ENCODE measurements around the gene SH3GLB2.

The SH3GLB2 gene

DNA sequence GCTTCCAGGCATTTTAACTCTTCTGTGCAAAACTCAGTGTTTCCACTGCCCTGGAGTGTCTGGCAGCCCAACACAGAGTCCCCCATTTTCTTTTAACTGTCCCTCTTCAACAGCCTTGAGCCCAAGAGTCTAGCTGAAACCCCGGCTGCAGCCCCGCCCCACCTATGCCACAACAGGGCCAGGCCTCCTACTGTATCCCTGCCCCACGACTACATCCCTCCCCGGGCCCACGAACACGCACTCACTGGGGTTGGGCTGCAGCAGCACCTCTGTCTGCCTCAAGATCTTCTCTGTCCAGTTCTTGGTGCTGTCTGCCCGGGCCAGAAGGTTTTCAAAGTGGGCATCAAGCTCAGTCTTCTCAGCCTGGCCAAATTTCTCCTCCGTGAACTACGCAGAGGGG is 6.1 kb downstream of the SH3GLB2 start:
- DNase-seq (ENCODE audit: low read depth, low spot score): no peak
- TF ChIP-seq, protein P1, sequence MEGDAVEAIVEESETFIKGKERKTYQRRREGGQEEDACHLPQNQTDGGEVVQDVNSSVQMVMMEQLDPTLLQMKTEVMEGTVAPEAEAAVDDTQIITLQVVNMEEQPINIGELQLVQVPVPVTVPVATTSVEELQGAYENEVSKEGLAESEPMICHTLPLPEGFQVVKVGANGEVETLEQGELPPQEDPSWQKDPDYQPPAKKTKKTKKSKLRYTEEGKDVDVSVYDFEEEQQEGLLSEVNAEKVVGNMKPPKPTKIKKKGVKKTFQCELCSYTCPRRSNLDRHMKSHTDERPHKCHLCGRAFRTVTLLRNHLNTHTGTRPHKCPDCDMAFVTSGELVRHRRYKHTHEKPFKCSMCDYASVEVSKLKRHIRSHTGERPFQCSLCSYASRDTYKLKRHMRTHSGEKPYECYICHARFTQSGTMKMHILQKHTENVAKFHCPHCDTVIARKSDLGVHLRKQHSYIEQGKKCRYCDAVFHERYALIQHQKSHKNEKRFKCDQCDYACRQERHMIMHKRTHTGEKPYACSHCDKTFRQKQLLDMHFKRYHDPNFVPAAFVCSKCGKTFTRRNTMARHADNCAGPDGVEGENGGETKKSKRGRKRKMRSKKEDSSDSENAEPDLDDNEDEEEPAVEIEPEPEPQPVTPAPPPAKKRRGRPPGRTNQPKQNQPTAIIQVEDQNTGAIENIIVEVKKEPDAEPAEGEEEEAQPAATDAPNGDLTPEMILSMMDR (IDR thresholded peaks at IDR 0.05; ENCODE audit: low read depth, low read length): no peak
- H3K4me3 ChIP-seq (ENCODE audit: low read depth, low read length): no peak overlapping the region
- in situ Hi-C loops (cut with HindIII; ENCODE audit: low sequenced_read_pairs): no loop called here

DNA sequence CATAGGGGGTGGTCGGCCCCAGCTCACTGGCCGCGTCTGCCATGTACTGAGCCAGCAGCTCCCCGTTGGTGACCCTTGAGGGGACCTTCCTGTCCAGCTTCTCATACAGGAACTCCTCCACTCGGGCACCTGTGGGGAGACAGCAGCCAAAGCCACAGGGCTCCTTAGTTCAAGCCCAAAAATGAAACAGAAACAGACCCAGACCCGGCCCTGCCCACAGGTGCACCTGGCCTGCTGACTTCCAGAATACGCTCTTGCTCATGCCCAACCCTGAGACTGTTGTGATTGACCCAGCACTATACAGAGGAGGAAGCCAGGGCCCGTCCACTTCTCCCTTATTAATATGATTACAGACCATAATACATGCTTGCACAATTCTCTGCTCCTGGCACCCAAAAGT is 7.0 kb downstream of the SH3GLB2 start:
- DNase-seq (ENCODE audit: low read depth, low spot score): no peak
- H3K4me3 ChIP-seq (ENCODE audit: low read depth, low read length): no peak overlapping the region
- TF ChIP-seq, protein P1 (IDR thresholded peaks at IDR 0.05; ENCODE audit: low read depth, low read length): no peak
- in situ Hi-C loops (cut with HindIII; ENCODE audit: low sequenced_read_pairs): no loop called here

DNA sequence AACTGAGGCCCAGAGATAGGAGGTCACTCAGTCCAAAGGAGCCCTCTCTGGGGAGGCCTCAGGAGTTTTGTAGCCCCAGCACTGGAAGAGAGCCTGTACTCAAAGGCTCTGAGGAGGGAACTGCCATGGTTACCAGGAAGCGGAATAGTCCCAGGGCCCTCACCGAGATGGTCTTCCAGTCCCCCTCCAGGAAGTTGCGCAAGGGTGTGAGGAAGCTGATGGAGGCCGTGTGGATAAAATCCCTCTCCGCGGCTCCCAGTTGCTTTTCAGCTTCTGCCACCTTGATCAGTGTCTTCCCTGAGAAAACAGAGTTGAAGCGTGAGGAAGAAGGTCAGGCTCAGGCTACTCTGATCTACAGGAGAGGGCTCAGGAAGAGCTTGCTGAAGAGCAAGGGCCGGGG is 13.5 kb downstream of the SH3GLB2 start:
- TF ChIP-seq, protein P1 (IDR thresholded peaks at IDR 0.05; ENCODE audit: low read depth, low read length): no peak
- DNase-seq (ENCODE audit: low read depth, low spot score): no peak
- no peak overlapping the region for H3K4me3 ChIP-seq (ENCODE audit: low read depth, low read length)
- in situ Hi-C loops (cut with HindIII; ENCODE audit: low sequenced_read_pairs): no loop called here

DNA sequence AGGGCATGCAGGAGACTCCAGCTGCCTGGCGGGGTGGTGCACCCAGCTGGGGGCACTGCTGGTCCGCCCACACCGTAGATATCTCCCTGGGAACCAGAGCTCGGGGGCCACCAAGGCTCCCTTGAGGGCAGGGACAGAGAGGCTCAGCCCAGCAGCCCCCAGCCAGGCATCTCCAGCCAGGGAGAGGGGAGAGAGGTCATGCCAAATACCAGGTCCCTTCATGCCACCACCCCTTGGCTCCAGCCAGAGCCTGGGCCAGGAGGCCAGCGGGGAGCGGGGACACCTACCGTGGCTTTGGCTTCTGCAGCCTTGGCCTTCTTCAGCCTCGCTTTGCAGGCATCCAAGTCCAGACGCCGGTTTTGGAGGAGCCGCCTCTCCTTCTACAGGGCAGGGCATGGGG is 14.0 kb downstream of the SH3GLB2 start:
- TF ChIP-seq, protein P1 (IDR thresholded peaks at IDR 0.05; ENCODE audit: low read depth, low read length): no peak

DNA sequence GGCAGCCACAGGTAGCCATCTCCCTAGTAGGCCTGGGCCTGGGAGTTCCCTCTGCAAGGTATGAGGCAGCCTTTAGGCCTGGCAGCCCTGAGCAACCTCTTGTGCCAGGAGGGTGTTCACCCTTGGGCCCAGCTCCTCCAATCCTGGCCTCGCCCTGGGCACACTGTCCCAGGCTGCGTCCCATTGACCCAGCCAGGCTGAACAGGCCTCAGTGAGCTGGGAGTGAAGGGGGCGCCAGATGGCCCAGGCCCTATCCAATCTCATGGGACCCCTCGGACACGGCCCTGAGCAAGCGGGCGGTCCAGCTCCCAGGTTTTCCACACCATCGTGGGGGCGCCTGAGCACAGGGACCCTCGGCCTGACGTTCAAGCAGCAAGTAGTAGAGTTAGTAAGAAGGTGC is 14.5 kb downstream of the SH3GLB2 start:
- no peak overlapping the region for H3K4me3 ChIP-seq (ENCODE audit: low read depth, low read length)
- in situ Hi-C loops (cut with HindIII; ENCODE audit: low sequenced_read_pairs): no loop called here
- no peak for DNase-seq (ENCODE audit: low read depth, low spot score)
- TF ChIP-seq, protein P1 (IDR thresholded peaks at IDR 0.05; ENCODE audit: low read depth, low read length): no peak

More for the DNA sequence above, 14.0 kb downstream of the SH3GLB2 start:
- no peak overlapping the region for H3K4me3 ChIP-seq (ENCODE audit: low read depth, low read length)
- in situ Hi-C loops (cut with HindIII; ENCODE audit: low sequenced_read_pairs): no loop called here
- no peak for DNase-seq (ENCODE audit: low read depth, low spot score)

DNA sequence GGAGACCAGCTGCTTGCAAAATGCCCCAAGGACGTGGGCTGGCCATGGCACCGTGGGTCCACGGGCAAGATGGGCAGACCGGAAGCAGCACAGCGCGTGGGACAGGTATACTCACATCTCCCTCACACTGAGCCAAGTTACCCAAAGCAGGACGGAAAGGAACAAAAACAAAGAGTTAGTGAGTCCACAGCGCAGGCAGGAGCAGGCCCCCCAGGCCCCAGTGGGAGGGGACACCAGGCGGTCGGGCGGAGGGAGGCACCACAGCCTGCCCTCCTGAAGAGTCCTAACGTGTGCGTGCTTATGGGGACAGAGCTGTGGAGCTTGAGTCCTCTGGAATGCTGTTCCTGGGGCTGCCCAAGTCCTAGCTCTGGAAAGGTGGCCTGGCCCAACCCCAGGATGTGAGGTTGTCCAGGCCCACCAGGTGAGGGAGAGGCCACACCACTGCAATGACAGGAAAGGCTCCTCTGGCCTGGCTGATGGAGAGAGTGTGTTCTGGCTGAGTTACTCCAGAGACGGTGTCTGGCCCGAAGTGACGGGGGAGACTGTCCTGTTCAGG is 15.2 kb downstream of the SH3GLB2 start:
- no peak overlapping the region for H3K4me3 ChIP-seq (ENCODE audit: low read depth, low read length)
- DNase-seq (ENCODE audit: low read depth, low spot score): no peak
- TF ChIP-seq, protein P1 (IDR thresholded peaks at IDR 0.05; ENCODE audit: low read depth, low read length): no peak
- in situ Hi-C loops (cut with HindIII; ENCODE audit: low sequenced_read_pairs): no loop called here

DNA sequence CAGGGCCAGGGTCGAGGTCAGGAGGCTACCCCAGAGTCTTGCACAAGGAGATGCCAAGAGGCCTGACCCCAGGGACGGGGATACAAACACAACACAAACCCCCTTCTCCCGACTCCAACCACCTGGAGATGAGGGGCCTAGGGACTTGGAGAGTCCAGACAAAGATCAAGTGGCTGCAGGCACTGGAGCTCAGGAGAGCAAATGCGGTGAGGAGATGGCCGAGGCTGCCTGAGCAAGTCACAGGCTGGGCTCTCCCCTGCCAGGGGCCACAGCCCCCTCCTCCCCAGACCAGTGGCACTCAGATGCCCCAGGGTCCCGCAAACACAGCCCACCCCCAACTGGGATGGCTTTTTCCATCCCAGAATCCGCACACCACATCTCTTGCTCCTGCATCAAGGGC is 15.8 kb downstream of the SH3GLB2 start:
- in situ Hi-C loops (cut with HindIII; ENCODE audit: low sequenced_read_pairs): no loop called here
- H3K4me3 ChIP-seq (ENCODE audit: low read depth, low read length): no peak overlapping the region
- no peak for DNase-seq (ENCODE audit: low read depth, low spot score)
- TF ChIP-seq, protein P1 (IDR thresholded peaks at IDR 0.05; ENCODE audit: low read depth, low read length): no peak

Measured in astrocyte of the spinal cord (primary cell).